HFFc6 (cell line): ENCODE results near the gene ARID5A. TPM values are rescaled to one million over a fixed set of nuclear protein-coding genes. Genes with fewer than 3 reads are reported as not detected.

Source experiments
- DNase-seq: peaks from one replicate; pipeline ENCODE4 v3.0.0-alpha.2; 2018
- H3K27ac Mint-ChIP-seq: 2 replicates; pipeline ENCODE4 v1.8.0; 2020; ENCODE audit warnings: mild to moderate bottlenecking, mixed read lengths
- H3K27me3 Mint-ChIP-seq: 2 replicates; pipeline ENCODE4 v1.8.0; 2021; ENCODE audit warnings: mild to moderate bottlenecking, moderate library complexity, mixed read lengths; ENCODE audit not compliant: insufficient read depth
- H3K36me3 Mint-ChIP-seq: 2 replicates; pipeline ENCODE4 v1.8.0; 2021; ENCODE audit warnings: low read depth, mixed read lengths
- H3K4me1 Mint-ChIP-seq: 2 replicates; pipeline ENCODE4 v1.8.0; 2020; ENCODE audit warnings: low read depth, mixed read lengths
- H3K4me3 Mint-ChIP-seq: 2 replicates; pipeline ENCODE4 v1.8.0; 2020; ENCODE audit warnings: mild to moderate bottlenecking, moderate library complexity, mixed read lengths
- H3K9me3 Mint-ChIP-seq: 2 replicates; pipeline ENCODE4 v1.8.0; 2020; ENCODE audit warnings: mild to moderate bottlenecking, mixed read lengths
- CTCF ChIP-seq: fragments of 200-600 bp; sonication (generic); IDR thresholded peaks from 2 replicates; pipeline ENCODE4 v1.5.0; 2021; ENCODE audit warnings: antibody characterized with exemption, mild to moderate bottlenecking
- total RNA-seq, 6 experiments: library from RNA; stranded (reverse); fragmentation: NEBNext Ultra II Directional; extraction: Animal tissue kit (Norgen Biotek cat#: 25700); gene quantifications; 2 replicates in 1 of 6; 3 replicates in 5 of 6; pipeline ENCODE4 v1.2.3, GENCODE V29; 2021

The ARID5A gene
- total RNA-seq, 6 experiments from 2014 or later, result 9.6 to 13.6 (median 10.0) TPM

- H3K9me3 Mint-ChIP-seq, result no peaks in the 10 kb centered on the region
- H3K4me3 Mint-ChIP-seq, result peak overlapping the region; percentile 72
- TF ChIP-seq CTCF, result no peak
- no peaks in the 10 kb centered on the region for H3K36me3 Mint-ChIP-seq
- peak overlapping the region; percentile 60 for H3K27ac Mint-ChIP-seq
- peaks cover 54% of the 10 kb centered on the region for H3K4me1 Mint-ChIP-seq
- DNase-seq, result no peak
- H3K27me3 Mint-ChIP-seq, result peaks cover 10% of the 10 kb centered on the region
These were observed 9.8 kb upstream of the ARID5A start for GRCh38 chr2:96526615-96527285.

DNA sequence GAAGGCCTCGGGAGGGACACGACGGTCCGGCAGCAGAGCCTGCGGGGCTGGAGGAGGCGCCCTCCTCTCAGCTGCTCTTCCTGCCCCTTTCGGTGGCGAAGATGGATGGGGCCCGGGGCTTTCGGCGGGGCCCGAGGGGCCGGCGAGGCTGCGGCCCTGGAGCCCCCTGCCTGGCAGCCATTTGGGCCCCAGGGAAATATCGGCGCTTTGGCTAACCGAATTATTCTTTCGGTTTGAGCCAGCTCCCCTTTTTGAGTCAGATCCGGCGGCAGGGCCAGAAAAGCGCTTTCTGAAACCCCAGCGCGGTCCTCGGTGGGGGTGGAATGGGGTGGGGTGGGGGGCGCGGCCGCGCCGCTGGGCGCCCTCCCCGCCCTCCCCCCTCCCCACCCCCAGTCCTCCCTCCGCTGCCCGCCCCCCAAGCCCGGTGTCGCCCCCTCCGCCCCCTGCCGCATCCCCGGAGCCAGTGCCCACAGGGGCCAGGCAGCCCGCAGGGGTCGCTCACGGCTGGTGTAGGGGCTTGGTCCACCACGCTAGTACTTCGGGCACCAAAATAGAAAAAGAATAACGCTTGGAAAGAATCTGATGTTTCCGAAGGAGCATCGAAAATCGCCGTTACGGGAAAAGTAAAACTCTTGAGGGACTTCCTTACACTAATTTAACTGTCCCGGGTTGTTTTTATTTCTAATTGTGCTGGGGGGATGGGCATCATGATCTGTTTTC, 9.1 kb upstream of the ARID5A start:
- H3K27ac Mint-ChIP-seq, result peak overlapping the region; percentile 61
- TF ChIP-seq CTCF, result peak; percentile 68
- H3K27me3 Mint-ChIP-seq, result peaks cover 8% of the 10 kb centered on the region
- no peaks in the 10 kb centered on the region for H3K9me3 Mint-ChIP-seq
- H3K36me3 Mint-ChIP-seq, result no peaks in the 10 kb centered on the region
- peaks cover 61% of the 10 kb centered on the region for H3K4me1 Mint-ChIP-seq
- H3K4me3 Mint-ChIP-seq, result peak overlapping the region; percentile 83
- DNase-seq, result no peak

- H3K27ac Mint-ChIP-seq, result peak overlapping the region; percentile 61
- peaks cover 3% of the 10 kb centered on the region for H3K27me3 Mint-ChIP-seq
- H3K4me1 Mint-ChIP-seq, result peaks cover 66% of the 10 kb centered on the region
- no peak for DNase-seq
- no peak for TF ChIP-seq CTCF
- peak overlapping the region; percentile 83 for H3K4me3 Mint-ChIP-seq
- H3K9me3 Mint-ChIP-seq, result no peaks in the 10 kb centered on the region
- H3K36me3 Mint-ChIP-seq, result no peaks in the 10 kb centered on the region
These were observed 8.4 kb upstream of the ARID5A start for GRCh38 chr2:96528006-96528699.

- Mint-ChIP-seq H3K27me3 (peaks cover 2% of the 10 kb centered on the region), H3K27ac (no peak overlapping the region), H3K4me1 (peaks cover 69% of the 10 kb centered on the region), H3K36me3 (no peaks in the 10 kb centered on the region), H3K4me3 (no peak overlapping the region), H3K9me3 (no peaks in the 10 kb centered on the region)
- DNase-seq, result no peak
- peak; percentile 38 for TF ChIP-seq CTCF
These were observed 7.7 kb upstream of the ARID5A start for GRCh38 chr2:96528700-96529375.

GRCh38 chr2:96529376-96530143, 7.0 kb upstream of the ARID5A start:
- Mint-ChIP-seq H3K36me3 (no peaks in the 10 kb centered on the region), H3K4me3 (no peak overlapping the region), H3K4me1 (peaks cover 70% of the 10 kb centered on the region), H3K9me3 (no peaks in the 10 kb centered on the region), H3K27me3 (peaks cover 2% of the 10 kb centered on the region), H3K27ac (no peak overlapping the region)
- TF ChIP-seq CTCF, result no peak
- no peak for DNase-seq
